Ovary (tissue), 3 donors: Measurements from ENCODE around the gene GCNT4.

ENCODE experiments used
- EP300 ChIP-seq: sonication (generic); formaldehyde crosslinking; IDR thresholded peaks from one replicate; pipeline ENCODE4 v1.6.1; 2017; ENCODE audit warnings: antibody characterized with exemption
- POLR2A ChIP-seq: fragments of 450-650 bp; IDR thresholded peaks from one replicate; pipeline ENCODE4 v1.6.1; 2017; ENCODE audit warnings: antibody characterized with exemption, mild to moderate bottlenecking, moderate library complexity
- TF ChIP-seq, protein P1 (sequence below), 3 donors: fragments of 450-650 bp in 2 of 3; fragments of 200-600 bp in 1 of 3; IDR thresholded peaks; one replicate each; pipeline versions ENCODE4 v1.5.1 to v1.8.0; 2016 to 2022; ENCODE audit warnings: antibody characterized with exemption in 3 of 3, mild to moderate bottlenecking in 1 of 3
- donor health status: DM: no; HTN: no; CAD: no.

DNA sequence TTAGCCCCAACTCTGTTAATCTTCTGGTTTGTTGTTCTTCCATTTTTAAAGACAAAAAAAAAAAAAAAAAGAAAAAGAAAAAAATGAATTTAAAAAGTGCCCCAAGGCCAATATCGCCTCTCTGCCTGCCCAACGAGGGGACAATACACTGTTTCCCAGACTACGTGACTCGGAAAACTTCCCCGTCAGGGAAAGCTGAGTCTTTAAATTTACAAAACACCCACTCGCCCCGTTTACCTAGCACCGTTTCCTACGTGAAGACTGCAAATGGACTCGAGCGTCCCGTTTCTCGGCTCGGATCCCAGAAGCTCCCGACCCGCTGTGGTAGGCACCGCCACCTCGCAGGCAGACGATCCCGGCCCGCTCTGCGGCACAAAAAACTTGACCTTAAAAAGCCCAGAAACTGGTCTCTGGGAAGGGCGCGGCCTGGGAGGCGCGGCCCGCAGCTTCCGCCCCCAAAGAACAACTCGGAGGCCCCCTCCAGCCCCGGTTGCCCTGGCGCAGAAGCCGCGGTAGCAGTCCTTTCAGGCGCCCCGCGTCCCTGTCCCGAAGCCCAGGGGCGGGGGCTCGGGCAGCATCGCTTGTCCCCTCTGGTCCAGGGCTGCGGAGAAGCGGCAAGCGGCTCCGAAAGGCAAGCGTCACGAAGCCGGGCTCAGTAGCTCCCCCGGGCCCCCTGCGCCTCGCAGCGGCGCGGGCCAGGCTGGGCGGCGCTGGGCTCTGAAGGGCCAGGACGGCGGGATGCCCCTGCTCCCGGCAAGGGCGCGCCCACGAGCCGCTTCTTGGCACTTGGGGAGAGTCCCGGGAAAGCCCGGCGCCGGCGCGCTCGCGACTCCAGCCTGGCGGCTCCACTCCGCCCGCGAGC, at the start of gene GCNT4:
- no peak for TF ChIP-seq EP300
- TF ChIP-seq, protein P1, sequence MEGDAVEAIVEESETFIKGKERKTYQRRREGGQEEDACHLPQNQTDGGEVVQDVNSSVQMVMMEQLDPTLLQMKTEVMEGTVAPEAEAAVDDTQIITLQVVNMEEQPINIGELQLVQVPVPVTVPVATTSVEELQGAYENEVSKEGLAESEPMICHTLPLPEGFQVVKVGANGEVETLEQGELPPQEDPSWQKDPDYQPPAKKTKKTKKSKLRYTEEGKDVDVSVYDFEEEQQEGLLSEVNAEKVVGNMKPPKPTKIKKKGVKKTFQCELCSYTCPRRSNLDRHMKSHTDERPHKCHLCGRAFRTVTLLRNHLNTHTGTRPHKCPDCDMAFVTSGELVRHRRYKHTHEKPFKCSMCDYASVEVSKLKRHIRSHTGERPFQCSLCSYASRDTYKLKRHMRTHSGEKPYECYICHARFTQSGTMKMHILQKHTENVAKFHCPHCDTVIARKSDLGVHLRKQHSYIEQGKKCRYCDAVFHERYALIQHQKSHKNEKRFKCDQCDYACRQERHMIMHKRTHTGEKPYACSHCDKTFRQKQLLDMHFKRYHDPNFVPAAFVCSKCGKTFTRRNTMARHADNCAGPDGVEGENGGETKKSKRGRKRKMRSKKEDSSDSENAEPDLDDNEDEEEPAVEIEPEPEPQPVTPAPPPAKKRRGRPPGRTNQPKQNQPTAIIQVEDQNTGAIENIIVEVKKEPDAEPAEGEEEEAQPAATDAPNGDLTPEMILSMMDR (IDR thresholded peaks at IDR 0.05) = no peak
- TF ChIP-seq POLR2A = no peak
